HL-60 (cell line): ENCODE data around the gene LOXL1.
A peak's percentile ranks its signal among the peaks of the same experiment; 100 is the strongest.

Experiments used
- DNase-seq, 2 experiments: peaks; one replicate each; pipeline ENCODE4 v3.0.0-alpha.2; 2010 to 2020; ENCODE audit warnings: low read depth in 1 of 2, low spot score in 1 of 2
- H3K27ac ChIP-seq: fragments of 250-450 bp; sonication (Bioruptor Pico); replicated peaks from 2 replicates; pipeline ENCODE4 v1.5.1; 2020; ENCODE audit warnings: mild to moderate bottlenecking, moderate library complexity
- H3K27me3 ChIP-seq: fragments of 250-450 bp; sonication (Bioruptor Pico); 2 replicates; pipeline ENCODE4 v1.5.1; 2021; ENCODE audit warnings: mild to moderate bottlenecking, moderate library complexity; ENCODE audit not compliant: insufficient read depth, poor library complexity, severe bottlenecking
- H3K4me3 ChIP-seq: replicated peaks from 2 replicates; pipeline ENCODE4 v1.5.1; 2011; ENCODE audit warnings: mild to moderate bottlenecking, control low read depth, low read length; ENCODE audit not compliant: insufficient read depth
- CTCF ChIP-seq: IDR thresholded peaks from one replicate; pipeline ENCODE4 v1.5.1; 2011; ENCODE audit warnings: low read length, control low read depth, inconsistent platforms; ENCODE audit not compliant: insufficient read depth
- GABPA ChIP-seq: IDR thresholded peaks from 2 replicates; pipeline ENCODE4 v1.6.1; 2012; ENCODE audit warnings: low read depth
- POLR2AphosphoS5 ChIP-seq: IDR thresholded peaks from 2 replicates; pipeline ENCODE4 v1.6.1; 2012; ENCODE audit warnings: low read depth
- REST ChIP-seq: IDR thresholded peaks from 2 replicates; pipeline ENCODE4 v1.6.1; 2012; ENCODE audit warnings: low read depth; ENCODE audit not compliant: insufficient replicate concordance
- SPI1 ChIP-seq: IDR thresholded peaks from 2 replicates; pipeline ENCODE4 v1.6.1; 2012; ENCODE audit warnings: low read depth, mild to moderate bottlenecking, borderline replicate concordance

LOXL1 gene

GRCh38 chr15:73955861-73956742 lies 29.8 kb downstream of the LOXL1 start:
- Histone ChIP-seq H3K27ac (no peak overlapping the region), H3K27me3 (peaks cover 9% of the 10 kb centered on the region), H3K4me3 (no peak overlapping the region)
- no peak for TF ChIP-seq SPI1
- TF ChIP-seq GABPA: no peak
- TF ChIP-seq POLR2AphosphoS5: no peak
- no peak for TF ChIP-seq CTCF
- no peak for TF ChIP-seq REST
- DNase-seq: no peak

- no peak overlapping the region for H3K27ac ChIP-seq
- TF ChIP-seq CTCF (no peak), SPI1 (no peak), POLR2AphosphoS5 (no peak), GABPA (no peak), REST (no peak)
- peaks cover 9% of the 10 kb centered on the region for H3K27me3 ChIP-seq
- DNase-seq: peak in 1 of 2 experiments; percentile 26
- no peak overlapping the region for H3K4me3 ChIP-seq
Measured at GRCh38 chr15:73956743-73957135, 30.5 kb downstream of the LOXL1 start.

- Histone ChIP-seq H3K4me3 (no peak overlapping the region), H3K27ac (no peak overlapping the region), H3K27me3 (peaks cover 9% of the 10 kb centered on the region)
- DNase-seq: no peak
- no peak for TF ChIP-seq CTCF
- no peak for TF ChIP-seq GABPA
- no peak for TF ChIP-seq POLR2AphosphoS5
- TF ChIP-seq SPI1: no peak
- no peak for TF ChIP-seq REST
Measured at GRCh38 chr15:73957276-73957675, 31.0 kb downstream of the LOXL1 start.
